Measurements from ENCODE around the gene VAV1. TPM values are rescaled to one million over a fixed set of nuclear protein-coding genes. Genes with fewer than 3 reads are reported as not detected.

VAV1 gene
- total and polyA plus RNA-seq, 2 of the 8 experiments (the other 6 are each of a cell fraction or from before 2014, with no cell fraction given), result 0.21 to 0.22 TPM

DNA sequence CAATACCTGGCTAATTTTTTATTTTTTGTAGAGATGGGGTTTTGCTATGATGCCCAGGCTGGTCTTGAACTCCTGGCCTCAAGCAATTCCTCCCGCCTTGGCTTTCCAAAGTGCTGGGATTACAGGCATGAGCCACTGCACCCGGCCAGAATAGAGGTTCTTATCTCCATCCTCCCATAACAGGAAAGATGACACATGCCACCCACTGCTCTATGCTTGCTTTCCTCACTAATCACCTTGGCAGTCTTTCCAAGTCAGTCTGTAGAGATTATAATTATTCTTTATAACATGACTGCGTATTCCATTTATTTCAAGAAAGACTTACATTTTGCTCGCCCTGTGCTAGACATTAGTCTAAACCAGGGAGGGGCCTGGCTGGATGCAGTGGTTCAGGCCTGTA is 6.7 kb downstream of the VAV1 start:
- H3K36me3 ChIP-seq (ENCODE audit: control insufficient read depth in 2 of 4, insufficient read depth in 4 of 4, low read length in 3 of 4), result no peaks in the 10 kb centered on the region
- 80% methylated on average over 4 of the region's 4 CpGs; no CpG with 5 or more reads in 1 of the 2 experiments for WGBS, 2 experiments (ENCODE audit: extremely low coverage in 1 of 2, insufficient coverage in 1 of 2, insufficient read length in 1 of 2, insufficient replicate concordance in 2 of 2, low coverage in 1 of 2, low lambda C conversion rate in 2 of 2, missing lambda C conversion rate in 1 of 2)
- H3K9me3 ChIP-seq (ENCODE audit: insufficient read depth in 2 of 2, low read depth in 1 of 2, low read length in 1 of 2), result peaks cover 0 to 12% of the 10 kb centered on the region in 2 experiments; a peak in 2 of 4 replicates
- no peak overlapping the region for H2AFZ ChIP-seq (ENCODE audit: low read length)
- FAIRE-seq (no peak), DNase-seq (ENCODE audit: low read depth in 1 of 2, low spot score in 2 of 2) (no peak)
- no peaks in the 10 kb centered on the region for H3K4me1 ChIP-seq (replicated peaks in 1 of 4; ENCODE audit: control insufficient read depth in 3 of 4, insufficient read depth in 4 of 4, low read length in 3 of 4)
- H3K4me2 ChIP-seq (ENCODE audit: insufficient read depth in 1 of 2, low read depth in 2 of 2, low read length in 2 of 2), result no peak overlapping the region
- H2BK12ac ChIP-seq (ENCODE audit: low read depth, low read length), result no peak overlapping the region
- H3K27me3 ChIP-seq (replicated peaks in 1 of 4; ENCODE audit: control insufficient read depth in 3 of 4, extremely low read depth in 1 of 4, insufficient read depth in 3 of 4, low read length in 3 of 4), result no peaks in the 10 kb centered on the region
- H2AK5ac ChIP-seq (ENCODE audit: low read depth, low read length), result no peak overlapping the region
- no peak overlapping the region for H2BK15ac ChIP-seq (ENCODE audit: low read length)
- TF ChIP-seq CBX8 (IDR thresholded peaks at IDR 0.05; ENCODE audit: borderline replicate concordance, low read depth, low read length), result no peak
- TF ChIP-seq CEBPB (IDR thresholded peaks at IDR 0.05; ENCODE audit: low read depth, low read length), result no peak
- TF ChIP-seq GTF2F1 (IDR thresholded peaks at IDR 0.05; ENCODE audit: borderline replicate concordance, low read depth, low read length), result no peak
- TF ChIP-seq, protein P1, sequence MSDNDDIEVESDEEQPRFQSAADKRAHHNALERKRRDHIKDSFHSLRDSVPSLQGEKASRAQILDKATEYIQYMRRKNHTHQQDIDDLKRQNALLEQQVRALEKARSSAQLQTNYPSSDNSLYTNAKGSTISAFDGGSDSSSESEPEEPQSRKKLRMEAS (IDR thresholded peaks at IDR 0.05), result no peak
- TF ChIP-seq KDM4A (IDR thresholded peaks at IDR 0.05; ENCODE audit: low read depth, low read length, severe bottlenecking), result no peak
- H2BK20ac ChIP-seq (ENCODE audit: low read length), result no peak overlapping the region
- ChIA-PET POLR2A (ENCODE audit: partially characterized antibody) (interaction anchor here (1.1 kb wide), 1 partner anchor 417 kb away, joined by 3 read pairs; the partner anchor contains the start of gene CLPP), CTCF (ENCODE audit: partially characterized antibody) (interaction anchor here (1.4 kb wide), 1 partner anchor 83 kb away, joined by 3 read pairs; no protein-coding TSS in a partner anchor)
- H4K20me1 ChIP-seq (replicated peaks in 1 of 2; ENCODE audit: control insufficient read depth in 1 of 2, insufficient read depth in 2 of 2, low read length in 2 of 2), result no peaks in the 10 kb centered on the region
- H3K56ac ChIP-seq (replicated peaks; ENCODE audit: insufficient read length, low read depth, low read length), result no peak overlapping the region
- no peak overlapping the region for H4K5ac ChIP-seq (ENCODE audit: insufficient read length, low read depth, low read length)
- no peak overlapping the region for H3K18ac ChIP-seq (ENCODE audit: extremely low read depth, low read length)
- no peak overlapping the region for H3K4me3 ChIP-seq (ENCODE audit: extremely low read depth in 1 of 4, insufficient read depth in 2 of 4, low read depth in 3 of 4, low read length in 4 of 4)
- no peak overlapping the region for H3K14ac ChIP-seq (ENCODE audit: insufficient read length)
- H4K91ac ChIP-seq (replicated peaks; ENCODE audit: insufficient read length, low read length), result no peak overlapping the region
- no peak overlapping the region for H4K8ac ChIP-seq (ENCODE audit: extremely low read depth, insufficient read depth, low read length)
- peaks cover 9% of the 10 kb centered on the region; the same call in 1 of the 2 replicates for H3K23me2 ChIP-seq (ENCODE audit: low read depth, low read length)
- H3K4ac ChIP-seq (replicated peaks; ENCODE audit: insufficient read length, low read depth, low read length), result no peak overlapping the region
- no peaks in the 10 kb centered on the region for H3K79me2 ChIP-seq (ENCODE audit: control insufficient read depth in 1 of 2, insufficient read depth in 2 of 2, low read length in 2 of 2)
- H2BK5ac ChIP-seq (ENCODE audit: low read depth, low read length), result no peak overlapping the region
- H3K79me1 ChIP-seq (ENCODE audit: low read depth, low read length), result no peaks in the 10 kb centered on the region
- H3K9ac ChIP-seq (replicated peaks in 1 of 4; ENCODE audit: extremely low read depth in 1 of 4, low read depth in 3 of 4, low read length in 3 of 4), result no peak overlapping the region
- H3K27ac ChIP-seq (ENCODE audit: low read depth, low read length), result no peak overlapping the region
- H2BK120ac ChIP-seq (replicated peaks; ENCODE audit: low read depth, low read length), result no peak overlapping the region
- H3K23ac ChIP-seq (ENCODE audit: insufficient read length), result no peak overlapping the region

Data from H1 (cell line).